Stimulated activated CD8-positive, alpha-beta memory T cell treated with anti-CD3 and anti-CD28 coated beads, Interleukin-4, amount 100 ng/mL, for 48 hours (primary cell): ENCODE data around the gene ZNF438.
"Not testable (repeated sequence)": the region's sequence is repeated elsewhere in the genome, so short reads cannot be mapped to it uniquely, and the experiment has no call there.

Source experiments
- DNase-seq: peaks from one replicate; pipeline ENCODE4 v3.0.0-alpha.2; 2020

The ZNF438 gene

GRCh38 chr10:30929901-30930520, 101.7 kb downstream of the ZNF438 start:
- no peak for DNase-seq

GRCh38 chr10:30929311-30929729, 102.3 kb downstream of the ZNF438 start:
- not testable (repeated sequence) for DNase-seq

- DNase-seq, result no peak
Observed at GRCh38 chr10:30928742-30929141, 102.9 kb downstream of the ZNF438 start.

DNA sequence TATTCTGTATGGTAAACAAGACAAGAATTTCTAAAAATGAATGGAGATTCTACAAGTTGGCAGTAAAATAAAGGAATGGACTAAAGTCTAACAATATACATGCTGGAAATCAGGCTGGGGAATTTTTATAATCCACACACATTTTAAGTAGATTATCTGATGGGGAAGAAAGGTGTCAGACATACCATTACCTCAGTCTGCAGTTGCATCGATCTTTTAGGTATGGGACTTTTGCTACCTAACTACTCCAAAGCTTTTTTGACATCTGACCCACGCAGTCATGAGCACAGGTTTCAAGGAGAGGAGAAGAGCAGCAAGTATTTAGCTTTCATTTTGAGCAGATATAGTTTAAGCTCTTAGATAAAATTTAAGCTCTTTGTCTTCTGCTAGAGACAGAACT, 113.0 kb downstream of the ZNF438 start:
- no peak for DNase-seq

DNA sequence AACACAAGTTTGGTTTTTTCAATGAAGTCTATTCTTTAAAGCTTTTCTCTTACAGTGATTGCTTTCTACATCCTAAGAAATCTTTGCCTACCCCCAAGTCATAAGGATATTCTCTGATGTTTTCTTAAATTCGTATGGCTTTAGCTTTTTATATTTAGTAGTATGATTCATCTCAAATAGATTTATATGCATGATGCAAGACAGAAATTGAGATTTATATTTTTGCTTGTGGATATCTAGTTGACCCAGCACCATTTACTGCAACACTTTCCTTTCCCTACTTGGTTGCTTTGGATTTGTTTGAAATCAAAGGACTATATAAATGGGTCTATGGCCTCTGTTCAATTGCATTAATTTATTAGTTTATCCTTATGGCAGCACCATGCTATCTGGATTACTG, 113.9 kb downstream of the ZNF438 start:
- no peak for DNase-seq

DNA sequence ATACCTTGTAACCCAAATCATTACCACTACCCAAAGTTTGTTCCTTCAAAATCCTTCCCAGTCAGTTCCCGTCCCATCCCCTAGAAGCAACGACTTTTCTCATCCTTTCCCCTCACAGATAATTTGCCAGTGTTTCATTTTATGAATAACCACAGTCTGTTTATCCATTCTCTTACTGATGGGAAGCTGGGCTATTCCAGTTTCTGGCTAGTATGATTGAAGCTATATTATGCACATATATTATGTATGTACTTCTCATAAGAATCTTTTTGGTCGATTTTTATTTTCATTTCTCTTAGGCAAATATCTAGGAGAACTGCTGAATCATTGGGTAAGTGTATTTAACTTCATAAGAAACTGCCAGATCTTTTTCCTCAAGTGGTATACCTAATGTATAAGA, 114.6 kb downstream of the ZNF438 start:
- DNase-seq, result no peak

GRCh38 chr10:30915146-30915545, 116.5 kb downstream of the ZNF438 start:
- DNase-seq, result no peak

DNA sequence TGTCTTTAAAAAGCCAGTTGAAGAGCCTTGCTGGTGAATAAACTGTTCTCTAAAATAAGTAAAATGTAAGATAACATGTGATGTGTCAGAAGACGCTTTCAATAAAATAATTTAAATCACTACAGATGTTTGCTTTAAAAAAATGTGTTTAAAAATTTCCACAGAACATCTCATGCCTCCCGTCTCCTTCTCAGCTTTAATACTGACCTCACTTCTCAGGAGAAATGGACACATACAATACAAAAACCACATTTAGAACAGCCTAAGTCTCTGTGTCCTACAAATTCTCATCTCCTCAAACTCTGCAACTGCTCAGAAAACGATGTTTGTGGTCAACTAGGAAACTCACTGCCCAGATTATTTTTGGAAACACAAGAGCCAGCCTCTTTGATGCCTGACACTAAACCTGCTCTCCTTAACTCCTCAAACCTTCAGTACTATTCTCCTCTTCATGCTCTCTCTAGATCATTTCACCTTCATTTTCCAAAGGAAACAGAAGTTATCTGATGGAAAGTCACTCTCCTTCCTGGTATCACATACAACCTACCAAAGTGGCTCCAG, 120.3 kb downstream of the ZNF438 start:
- DNase-seq, result no peak

DNA sequence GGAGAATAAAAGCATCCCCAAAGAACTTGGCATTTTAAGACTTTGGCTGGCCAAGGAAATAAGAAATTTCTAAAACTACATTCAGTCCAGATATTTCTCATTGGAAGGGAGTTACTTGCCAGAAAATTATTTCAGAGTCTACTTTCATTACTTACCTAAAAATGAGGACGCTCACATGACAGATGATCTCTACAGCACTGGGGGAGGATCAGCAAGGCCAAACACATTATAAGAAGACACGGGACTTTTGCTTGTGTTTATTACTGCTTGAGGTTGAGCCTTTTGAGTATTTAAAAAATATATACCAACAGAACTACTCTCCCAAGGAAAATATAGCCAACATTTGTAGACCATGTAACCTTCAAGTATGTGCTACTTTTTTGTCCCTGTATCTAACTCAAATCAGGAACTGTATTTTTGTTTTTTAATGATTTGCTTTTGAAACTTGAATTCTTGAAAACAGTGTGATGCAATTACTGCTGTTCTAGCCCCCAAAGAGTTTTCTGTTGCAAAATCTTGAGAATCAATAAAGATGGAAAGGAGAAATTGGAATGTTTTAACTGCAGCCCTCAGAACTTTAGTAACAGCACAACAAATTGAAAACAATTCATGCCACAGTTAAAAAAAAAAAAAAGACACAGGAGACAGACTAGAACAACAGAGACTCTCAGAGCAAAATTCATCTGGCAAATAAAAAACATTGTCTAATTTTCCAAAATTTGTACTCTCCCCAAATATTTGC, 128.1 kb downstream of the ZNF438 start:
- no peak for DNase-seq

GRCh38 chr10:30902621-30903396, 128.9 kb downstream of the ZNF438 start:
- DNase-seq, result no peak

DNA sequence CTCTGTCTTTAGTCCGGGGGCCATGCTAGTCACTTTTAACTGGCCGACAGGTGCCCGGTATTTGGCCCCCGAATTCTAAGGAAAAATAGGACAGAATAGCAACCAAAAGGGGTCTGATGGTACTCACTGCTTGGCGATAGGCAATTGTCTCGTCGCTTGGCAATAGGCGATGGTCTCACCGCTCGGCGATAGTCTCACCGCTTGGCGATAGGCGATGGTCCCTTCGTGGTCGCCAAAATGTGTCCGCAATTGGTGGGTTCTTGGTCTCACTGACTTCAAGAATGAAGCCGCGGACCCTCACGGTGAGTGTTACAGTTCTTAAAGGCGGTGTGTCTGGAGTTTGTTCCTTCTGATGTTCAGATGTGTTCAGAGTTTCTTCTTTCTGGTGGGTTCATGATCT, 130.2 kb downstream of the ZNF438 start:
- DNase-seq, result not testable (repeated sequence)

- DNase-seq, result no peak
Observed at GRCh38 chr10:30898964-30899363, 132.7 kb downstream of the ZNF438 start.

DNA sequence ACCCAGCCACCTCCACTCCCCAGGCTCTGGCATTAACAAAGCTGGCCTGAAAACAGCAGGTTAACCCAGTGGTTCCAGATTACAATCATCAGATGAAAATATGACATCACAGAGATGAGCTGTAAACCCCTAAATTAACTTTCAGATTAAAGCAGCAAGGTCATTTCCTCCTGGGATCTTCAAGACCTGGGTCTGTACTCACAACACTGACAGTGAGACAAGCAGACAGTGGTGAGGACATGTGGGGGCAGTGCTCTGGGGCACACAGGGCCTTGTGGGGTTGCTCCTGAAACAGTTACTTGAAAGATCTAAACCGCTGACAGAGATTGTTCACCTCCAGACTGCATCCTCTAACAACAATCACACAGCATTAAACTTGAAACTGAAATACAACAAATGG, 134.1 kb downstream of the ZNF438 start:
- peak; percentile 39 for DNase-seq

- DNase-seq, result no peak
Observed at GRCh38 chr10:30897048-30897447, 134.6 kb downstream of the ZNF438 start.

DNA sequence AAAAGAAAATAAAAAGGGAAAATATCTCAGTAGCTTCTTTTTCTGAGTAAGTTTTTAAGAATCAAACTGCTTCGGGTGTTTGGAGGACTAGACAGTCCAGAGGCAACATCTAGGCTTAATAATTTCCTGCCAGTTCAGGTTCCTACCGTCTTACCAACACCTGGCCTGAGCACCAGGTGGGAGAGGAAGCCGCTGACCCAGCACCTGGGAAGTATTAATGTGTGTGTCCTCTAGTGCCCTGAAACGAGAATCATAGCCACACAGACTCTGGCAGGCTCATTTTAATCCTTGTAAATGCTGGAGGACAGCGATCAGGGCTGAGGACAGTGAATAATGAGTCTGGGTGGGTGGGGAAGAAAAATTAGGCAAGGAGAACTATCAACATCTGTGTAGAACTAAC, 137.4 kb downstream of the ZNF438 start:
- no peak for DNase-seq

DNA sequence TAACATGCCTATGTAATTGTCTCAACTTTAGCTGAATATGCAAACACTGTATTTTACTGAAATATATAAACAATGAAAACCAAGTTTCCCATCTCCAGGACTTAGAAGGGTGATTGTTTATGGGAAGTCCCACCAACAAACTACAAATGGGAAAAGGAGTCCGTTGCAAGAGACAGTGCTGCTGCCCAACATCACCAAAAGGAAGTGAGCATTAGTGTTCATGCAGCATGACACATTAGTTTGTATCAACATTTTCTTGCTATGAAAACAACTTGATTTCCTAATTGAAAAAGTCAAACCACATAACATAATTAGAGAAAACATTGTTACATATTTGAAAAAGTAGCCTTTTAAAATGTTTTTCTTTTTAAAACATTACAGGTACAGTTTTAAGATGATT, 138.5 kb downstream of the ZNF438 start:
- DNase-seq, result no peak

DNA sequence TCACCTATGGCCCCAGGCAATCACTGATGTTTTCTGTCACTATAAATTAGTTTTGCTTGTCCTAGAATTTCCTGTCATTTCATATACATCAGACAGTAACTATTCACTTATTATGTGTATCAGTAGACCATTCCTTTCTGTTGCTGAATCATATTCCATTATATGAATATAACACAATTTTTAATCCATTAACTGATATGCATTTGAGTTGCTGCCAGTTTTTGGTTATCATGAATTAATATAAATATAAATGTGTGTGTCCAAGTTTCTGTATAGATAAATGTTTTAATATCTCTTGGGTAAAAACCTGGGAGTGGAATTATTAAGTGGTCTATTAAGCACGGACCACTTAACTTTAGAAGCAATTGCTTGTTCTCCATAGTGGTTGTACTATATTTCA, 143.8 kb downstream of the ZNF438 start:
- no peak for DNase-seq

DNA sequence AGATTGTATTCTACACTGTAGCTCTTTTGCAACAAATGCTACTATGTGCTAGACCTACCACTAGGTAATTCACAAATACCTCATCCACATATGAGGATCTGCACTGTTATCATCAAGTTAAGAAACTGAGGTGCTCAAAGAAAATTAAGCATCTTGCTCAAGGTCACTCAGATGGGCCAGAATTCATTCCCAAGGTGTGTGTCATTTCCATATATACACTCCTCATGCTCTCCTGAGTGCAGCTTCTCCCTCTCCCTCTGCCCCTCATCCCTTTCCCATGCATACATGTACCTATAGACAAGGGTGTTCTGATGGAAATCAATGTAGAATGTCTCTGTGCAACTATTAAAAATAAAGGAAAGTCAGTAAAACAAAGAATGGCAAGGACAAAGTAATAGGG, 146.2 kb downstream of the ZNF438 start:
- DNase-seq, result no peak

- no peak for DNase-seq
Observed at GRCh38 chr10:30883751-30884150, 147.9 kb downstream of the ZNF438 start.

GRCh38 chr10:30883116-30883515, 148.5 kb downstream of the ZNF438 start:
- no peak for DNase-seq

DNA sequence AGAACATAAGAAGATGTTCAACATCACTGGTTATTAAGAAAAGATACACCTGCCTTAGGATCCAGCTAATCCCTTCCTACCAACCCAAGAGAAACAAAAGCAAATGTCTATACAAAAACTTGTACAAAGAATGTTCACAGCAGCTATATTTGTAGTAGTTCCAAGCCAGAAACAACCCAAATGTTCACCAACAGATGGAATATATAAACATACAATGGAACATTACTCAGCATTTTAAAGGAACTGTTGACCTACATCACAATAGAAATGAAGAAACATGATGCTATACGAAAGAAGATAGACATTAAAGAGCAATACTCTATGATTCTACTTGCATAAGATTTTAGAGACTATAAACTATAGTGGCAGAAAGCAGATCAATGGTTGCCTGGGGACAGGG, 149.4 kb downstream of the ZNF438 start:
- no peak for DNase-seq

GRCh38 chr10:30878920-30879319, 152.7 kb downstream of the ZNF438 start:
- DNase-seq, result no peak

DNA sequence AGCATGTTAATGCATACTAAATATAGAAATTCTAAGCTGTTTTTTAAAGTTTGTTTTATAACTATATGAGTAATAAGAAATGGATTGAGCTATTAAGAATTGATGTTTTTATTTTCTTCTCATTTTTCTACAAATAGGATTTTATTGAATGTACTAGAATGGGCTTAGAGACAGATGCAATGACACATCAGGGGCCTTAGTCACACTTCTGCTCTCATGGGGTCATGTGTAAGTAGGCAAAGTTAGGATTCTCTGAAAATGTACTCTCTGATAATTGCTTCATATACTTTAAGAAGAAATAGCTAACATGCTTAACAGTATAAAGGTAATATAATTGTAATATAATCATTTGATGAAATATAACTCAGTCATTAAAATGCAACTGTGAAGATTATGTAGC, 154.6 kb downstream of the ZNF438 start:
- no peak for DNase-seq

GRCh38 chr10:30873411-30873810, 158.3 kb downstream of the ZNF438 start:
- no peak for DNase-seq
